Stimulated activated CD4-positive, alpha-beta T cell treated with anti-CD3 and anti-CD28 coated beads, Interleukin-15, amount 100 ng/mL, for 24 hours (primary cell): Measurements from ENCODE around the gene SQSTM1.

Experiments used
- DNase-seq: peaks from one replicate; pipeline ENCODE4 v3.0.0-alpha.2; 2020

SQSTM1 gene

DNA sequence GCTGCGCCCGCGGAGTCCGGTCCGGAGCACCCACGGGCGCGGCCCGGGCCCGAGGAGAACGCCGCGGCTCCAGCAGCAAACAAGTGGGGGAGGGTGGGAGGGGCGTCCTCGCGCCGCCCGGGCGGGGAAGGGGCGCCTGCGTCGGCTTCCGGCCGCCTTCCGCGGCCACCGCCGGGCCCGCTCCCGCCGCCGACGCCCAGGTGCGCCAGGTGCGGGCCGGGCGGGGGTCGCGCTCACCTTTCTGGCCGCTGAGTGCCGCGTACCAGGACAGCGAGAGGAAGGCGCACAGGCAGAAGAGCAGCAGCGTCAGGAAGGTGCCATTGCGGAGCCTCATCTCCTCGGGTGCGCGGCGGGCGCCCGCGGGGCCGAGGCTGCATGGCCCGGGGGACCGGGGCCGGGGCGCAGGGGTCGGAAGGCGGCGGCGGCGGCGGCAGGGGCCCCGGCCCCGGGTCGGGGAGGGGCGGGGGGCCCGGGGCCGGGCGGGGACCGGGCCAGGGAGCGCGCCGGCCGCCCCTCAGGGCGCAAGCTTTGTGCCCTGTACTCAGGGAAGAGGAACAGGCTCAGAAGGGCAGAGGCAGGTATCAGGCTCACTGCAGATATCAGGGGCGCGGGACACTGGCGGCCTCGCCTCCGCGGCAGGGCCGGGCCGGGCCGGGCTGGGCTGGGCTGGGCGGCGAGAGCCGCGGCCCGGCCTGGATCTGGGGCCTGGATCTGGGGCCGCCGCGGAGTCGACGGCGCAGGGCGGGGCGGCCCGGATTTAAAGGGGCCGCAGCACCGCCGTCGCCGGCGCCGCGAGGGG lies 14.3 kb upstream of the SQSTM1 start, which contains the start of gene MGAT4B:
TSS of gene MGAT4B (minus strand) at position 617 of the 799 bp plus-strand sequence. CDS start at position 334, 283 bp downstream.
- DNase-seq = peak; percentile 76

DNA sequence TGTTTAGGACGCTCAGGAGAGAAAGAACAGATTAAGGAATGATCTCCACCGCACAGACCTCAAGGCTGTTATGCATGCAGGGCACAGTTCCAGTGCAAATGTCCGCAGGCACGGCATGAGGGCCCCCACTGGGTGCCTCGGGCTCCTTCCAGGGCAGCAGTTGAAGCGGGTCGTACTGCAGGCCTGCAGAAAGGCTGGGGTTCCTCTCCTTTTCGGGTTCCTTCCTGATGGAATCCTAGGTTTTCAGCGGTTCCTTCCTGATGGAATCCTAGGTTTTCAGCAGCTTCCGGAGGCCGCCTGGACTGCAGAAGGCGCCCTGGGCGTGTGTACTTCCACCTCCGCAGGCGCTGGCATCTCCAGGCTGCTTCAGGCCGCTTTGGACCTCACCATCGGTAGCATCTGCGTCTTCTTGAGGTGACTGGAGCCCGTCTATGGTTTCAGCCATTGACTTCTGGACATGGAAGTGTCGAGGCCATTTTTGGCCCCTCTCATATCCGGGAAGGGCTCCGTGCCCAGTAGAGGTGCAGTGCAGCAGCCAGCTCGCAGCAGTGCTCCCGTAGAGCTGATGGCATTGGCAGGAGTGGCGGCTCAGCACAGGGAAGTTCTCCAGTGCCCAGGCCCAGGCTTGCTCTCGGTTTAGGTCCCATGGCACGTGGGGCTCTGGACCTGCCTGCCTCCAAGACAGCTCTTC lies 8.4 kb upstream of the SQSTM1 start:
- no peak for DNase-seq

DNA sequence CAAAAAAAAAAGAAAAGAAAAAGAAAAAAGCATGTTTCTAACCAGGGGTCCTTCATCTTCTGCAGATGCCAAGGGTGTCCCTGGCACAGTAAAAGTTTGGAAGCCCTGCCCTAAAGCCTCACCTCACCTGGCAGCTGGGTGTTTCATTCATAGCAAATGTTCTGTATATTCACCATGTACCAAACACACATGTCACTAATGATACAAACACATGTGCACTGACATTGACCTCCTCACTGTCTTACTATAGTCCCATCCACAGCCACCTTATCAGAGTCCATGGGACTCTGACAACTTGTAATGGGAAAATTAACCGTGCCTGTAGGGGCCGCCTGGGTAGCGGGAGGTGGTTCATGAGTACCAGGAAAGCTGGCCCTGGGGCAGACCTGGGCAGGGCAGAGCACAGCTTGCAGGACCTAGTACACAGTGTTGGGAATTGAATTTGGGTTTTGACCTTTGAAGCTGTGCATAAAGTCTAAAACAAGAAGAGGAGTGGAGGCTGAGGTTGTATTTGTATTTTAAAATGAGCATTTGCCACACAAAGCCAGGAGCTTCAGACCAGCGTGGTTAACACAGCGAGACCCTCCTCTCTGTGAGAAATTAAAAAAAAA lies 7.6 kb upstream of the SQSTM1 start:
- DNase-seq = no peak

DNA sequence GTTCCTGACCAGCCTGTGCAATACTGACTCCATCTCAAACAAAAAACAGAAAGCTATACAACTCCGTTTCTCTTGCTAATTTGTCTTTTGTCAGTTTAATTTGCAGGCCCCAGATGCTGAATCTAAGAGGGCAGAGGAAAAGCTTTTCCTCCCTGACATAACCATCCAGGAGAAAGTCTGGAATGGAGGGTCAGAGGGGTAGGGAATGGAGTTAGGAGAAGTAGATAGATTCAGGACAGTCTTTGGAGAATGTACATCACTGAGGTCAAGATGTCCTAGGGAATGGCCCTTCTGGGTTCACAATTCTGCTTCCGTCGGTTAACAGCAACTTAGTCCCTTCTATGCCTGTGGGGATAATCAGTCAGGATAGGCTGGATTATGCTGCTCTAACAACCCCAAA lies 6.6 kb upstream of the SQSTM1 start:
- no peak for DNase-seq

DNA sequence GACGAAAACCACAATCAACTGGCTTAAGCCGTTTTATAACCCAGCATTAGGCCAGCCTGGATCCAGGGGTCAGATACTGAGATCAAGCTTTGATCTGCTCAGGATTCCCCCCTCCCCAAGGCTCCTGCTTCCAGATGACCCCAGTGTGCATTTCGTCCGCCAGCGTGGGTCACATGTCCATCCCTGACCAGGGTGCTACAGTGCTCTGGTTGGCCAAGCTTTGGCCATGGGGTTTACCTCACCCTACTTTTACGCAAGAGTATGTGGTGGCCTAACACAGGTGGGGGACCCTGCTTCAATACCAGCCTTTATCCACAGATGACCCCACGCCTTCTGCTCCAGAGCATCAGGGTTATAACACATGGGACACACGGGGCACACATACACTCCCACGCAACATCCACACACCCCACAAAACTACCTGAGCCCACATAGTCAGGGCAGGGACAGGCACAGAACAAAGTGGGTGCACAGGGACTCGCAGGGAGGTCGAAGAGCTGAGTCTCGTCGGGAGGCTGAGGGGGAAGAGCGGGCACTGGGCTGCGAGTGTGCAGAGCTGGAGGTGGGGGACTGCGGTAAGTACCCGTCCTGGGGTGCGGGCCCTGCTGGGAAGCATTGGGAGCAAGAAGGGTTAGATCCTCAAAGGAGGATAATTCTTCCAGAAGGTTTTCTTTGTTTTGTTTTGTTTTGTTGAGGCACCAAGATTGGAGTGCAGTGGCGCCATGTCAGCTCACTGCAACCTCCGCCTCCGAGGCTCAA lies 5.0 kb upstream of the SQSTM1 start:
- DNase-seq = no peak

DNA sequence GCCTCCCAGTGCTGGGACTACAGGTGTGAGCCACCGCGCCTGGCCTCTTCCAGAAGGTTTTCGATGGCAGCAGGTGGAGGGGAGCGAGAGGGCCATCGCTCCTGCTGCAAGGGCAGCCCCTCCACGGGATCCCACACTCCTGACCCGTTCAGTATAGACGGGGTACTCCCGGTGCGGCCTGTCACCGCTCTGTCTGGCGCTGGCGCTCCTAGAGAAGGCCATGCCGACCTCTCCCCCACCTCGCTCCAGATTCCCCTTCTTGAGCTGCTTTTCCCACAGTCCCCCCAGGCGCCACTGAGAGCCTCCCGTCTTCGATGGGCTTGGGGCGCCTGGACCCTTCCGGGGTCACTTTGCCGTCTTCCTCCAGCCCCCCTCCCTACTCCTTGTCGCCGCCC lies 4.3 kb upstream of the SQSTM1 start:
- DNase-seq = no peak

DNA sequence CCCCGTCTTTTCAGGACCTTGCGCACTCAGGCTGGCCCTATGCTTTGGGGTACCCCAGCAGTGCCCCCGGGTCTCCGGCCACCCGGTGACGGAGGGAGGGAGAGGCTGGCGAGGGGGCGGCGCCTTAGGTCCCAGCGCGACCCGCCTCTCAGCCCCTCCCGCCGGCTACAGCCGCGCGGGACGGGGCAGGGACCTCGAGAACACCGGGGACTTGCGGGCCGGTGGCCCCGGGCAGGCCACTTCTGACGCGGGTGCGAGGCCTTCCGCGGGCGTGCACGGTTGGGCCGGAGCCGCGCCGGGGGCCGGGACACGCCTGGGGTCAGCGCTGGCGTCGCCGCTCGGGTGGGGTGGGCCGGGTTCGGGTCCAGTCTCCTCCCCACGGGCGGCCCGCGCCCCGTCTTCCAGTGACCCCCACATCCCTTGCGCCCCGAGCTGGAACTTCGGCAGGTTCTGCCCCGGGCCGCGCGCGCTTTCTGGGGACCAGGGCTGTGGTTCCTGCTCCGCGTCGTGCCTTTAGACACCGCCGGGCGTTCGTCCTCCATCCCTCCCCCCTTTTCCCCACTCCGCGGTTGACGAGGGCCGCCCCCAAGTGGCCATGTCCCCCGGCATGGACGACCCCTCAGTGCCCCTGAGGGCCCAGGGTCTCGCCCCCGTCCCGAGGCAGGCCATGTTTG lies 3.8 kb upstream of the SQSTM1 start:
- DNase-seq = no peak

DNA sequence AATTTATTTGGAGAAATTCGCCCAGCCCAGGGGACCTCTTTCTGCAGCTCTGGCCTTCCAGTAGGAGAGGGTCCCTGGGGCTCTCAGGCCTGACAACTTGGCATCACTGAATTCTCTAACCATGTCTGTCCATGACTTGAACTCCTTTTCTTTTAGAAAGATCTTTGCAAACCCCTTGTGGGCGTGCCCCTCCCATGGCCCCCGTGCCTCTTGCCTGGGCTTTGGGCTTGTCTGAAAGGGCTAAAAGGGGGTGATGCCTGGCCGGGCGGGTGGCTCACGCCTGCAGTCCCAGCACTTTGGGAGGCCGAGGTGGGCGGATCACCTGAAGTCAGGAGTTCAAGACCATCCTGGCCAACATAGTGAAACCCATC lies 3.2 kb upstream of the SQSTM1 start:
- DNase-seq = no peak

DNA sequence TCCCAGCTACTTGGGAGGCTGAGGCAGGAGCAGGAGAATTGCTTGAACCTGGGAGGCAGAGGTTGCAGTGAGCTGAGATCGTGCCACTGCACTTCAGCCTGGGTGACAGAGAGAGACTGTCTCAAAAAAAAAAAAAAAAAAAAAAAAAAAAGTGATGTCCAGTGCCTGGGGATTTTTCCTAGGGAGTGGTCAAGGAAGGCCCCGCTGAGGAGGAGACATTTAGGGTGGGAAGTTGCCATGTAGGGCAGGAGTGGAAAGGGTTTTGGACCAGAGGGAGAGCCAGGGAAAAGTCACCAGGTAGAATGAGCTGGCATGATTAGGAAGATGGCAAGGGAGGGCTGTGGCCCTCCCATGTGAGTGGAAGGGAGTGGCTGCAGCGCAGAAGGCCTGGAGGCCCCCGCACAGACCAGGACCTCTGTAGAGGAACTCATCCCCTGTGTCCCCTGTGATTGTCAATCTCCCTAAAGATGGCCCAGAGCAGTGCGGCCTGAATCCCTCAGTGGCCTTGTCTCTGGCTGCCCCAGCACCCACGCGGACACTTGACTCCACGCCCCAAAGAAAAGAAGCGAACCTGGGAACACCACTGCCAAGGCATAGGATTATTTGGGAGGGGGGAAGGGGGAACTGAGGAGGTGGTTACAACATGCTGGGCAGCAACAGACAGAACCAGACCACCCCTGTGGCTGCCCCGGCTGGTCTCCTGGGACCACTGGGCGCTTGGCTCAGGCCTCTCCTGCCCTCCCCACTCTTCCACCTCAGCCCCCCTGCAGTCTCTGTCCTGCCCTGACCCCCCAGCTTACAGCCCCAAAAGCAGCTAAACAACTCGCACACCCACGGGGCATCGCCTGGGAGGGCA lies 2.6 kb upstream of the SQSTM1 start:
- DNase-seq = no peak

DNA sequence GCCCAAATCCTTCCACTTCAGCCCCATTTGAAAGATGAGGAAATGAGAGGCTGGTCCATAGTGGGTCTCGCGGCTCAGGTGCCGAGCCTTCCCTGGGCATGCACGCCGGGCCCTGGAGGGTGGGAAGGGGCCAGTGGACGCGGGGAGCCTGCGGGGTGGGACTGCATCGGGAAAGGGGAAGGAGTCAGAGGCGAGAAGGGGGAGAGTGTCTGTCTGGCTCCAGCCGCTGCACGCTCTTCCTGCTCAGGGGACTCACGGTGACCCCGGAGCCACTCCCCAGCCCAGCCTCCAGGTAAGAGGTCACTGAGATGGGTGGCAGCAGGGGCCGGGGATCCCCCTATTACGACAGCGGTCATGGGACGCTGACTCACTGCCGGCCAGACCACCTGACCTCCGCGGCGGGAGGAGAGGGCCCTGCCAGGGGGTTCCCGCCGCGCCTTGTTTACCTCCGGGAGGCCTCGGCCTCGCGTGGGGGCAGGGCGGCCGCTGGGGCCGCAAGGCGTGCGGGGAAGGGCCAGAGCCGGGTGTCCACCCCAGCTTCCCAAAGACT lies 1.9 kb upstream of the SQSTM1 start:
- peak; percentile 83 for DNase-seq

DNA sequence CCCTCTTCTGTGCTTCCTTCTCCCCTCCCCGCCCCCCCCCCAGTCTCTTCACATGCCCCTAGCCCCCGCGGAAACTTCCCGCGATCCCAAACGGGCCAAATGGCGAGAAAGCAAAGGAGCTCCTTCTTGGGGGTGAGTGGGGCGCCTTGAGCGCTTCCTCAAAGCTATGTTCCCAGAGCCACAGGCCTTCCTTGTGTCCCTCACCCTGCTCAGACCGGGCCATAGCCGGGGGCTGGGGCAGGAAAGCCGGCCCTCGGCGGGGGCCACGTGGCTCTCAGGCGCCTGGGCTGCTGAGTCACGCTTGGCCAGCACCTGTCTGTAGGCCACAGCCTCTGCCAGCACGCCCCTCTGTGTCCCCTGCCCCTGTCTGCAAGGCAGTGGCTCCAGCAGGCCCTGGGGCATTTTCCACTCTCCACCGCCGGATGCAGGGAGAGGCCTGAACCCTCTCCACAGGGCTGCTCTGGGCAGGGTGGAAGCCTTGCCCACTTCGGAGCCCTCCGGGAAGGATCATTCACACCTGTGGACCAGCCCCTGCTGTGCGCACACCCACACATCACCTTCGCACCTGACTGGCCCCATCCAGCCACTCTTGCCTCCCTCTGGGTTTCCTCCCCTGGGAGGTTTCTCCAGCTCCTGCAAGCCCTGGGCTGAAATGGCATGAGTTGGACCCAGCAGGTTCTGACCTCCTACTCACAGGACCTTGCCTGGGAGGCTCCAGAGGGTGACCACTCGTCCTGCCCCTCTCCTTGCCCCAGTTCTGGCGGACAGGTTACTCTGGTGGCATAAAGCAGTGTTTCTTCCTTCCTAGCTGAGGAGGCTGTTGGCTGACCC lies 1.2 kb upstream of the SQSTM1 start:
- DNase-seq = peak; percentile 51

DNA sequence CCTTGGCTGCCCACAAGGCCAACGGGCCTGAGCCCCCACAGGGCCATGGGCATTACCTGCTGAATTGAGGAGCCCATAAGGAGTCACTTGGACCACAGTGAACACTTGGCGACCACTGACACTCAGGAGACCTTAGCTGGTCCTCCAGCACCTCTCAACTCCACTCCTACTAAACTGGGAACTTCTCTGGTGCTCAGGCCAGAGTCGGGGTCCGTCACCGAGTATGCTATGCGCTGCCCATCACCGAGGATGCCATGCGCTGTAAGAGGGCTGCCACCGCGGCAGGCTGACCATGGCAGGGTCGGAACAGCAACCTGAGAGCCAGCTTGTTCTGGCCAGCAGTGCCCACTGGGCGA lies 600 bp upstream of the SQSTM1 start:
- DNase-seq = no peak

DNA sequence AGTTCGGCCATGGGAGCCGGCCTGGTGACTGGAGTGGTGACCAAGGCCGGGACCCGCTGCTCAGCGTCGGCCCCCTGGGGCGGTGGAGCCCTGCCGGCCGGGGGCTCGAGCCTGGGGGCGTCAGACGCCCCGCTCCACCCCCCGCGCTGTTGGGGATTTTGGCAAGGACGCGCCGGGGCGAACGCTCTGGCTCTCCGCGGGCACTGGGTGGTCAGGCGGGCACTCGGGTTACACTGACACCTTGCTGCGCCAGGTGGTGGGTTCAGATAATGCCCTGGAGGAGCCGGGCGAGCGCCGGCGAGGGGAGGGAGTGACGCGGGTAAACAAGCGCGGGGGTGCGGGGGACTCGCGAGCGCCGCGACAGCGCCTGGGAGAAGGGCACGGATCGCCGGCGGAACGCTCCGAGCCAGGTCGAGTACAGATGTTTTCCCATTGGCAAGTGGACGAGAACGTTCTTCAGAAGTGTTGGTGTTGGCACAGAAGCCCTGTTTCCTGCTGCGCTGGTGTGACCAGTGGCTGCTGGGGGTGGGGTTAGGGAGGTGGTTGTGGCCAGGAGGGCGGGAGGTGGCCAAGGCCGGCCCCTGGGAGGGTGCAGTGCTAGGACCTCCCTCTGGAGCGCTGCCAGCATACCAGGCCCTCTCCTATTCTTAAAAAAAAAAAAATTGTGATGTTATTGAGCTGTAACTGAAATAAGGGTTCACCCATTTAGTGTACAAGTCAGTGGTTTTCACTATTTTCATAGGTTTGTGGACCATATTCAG lies 773 bp downstream of the SQSTM1 start:
- DNase-seq = peak; percentile 91

DNA sequence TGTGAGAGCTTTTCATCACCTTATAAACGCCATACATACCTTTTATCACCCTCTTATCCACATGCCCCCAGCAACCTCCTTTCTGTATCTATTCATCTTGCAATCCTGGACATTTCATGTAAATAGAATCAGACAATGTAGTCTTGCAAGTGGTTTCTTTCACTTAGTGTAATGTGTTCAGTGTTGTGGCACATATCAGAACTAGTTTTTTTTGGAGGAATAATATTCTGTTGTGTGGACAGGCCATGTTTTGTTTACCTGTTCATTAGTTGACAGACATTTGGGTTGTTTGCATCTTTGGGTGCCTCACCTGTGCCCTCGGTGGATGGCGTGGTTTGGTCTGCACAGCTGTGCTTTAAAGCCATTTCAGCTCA lies 1.3 kb downstream of the SQSTM1 start:
- no peak for DNase-seq

DNA sequence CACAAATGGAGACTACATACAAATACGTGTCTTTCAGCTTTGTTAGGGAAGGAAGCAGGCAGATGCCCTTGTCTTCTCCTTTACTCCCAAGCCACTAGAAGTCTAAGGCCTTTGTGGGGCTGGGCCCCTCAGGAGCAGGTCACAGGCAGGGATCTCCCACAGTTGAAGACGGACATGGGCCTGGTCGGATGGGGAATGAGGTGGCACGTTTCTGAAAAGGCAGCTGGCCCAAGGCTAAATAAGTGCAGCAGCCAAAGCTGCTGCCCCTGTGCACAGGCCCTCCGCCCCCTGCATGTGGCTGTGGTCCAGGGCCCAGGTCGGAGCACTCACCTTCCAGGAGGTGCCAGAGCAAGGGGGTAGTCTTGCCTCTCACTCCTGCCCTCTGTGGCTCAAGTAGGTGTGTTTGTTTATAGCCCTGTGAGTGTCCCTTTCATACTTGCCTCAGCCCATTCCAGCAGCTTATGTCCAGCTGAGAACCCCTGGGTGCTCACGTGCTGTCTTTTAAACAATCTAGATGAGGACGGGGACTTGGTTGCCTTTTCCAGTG lies 1.8 kb downstream of the SQSTM1 start:
- DNase-seq = no peak

DNA sequence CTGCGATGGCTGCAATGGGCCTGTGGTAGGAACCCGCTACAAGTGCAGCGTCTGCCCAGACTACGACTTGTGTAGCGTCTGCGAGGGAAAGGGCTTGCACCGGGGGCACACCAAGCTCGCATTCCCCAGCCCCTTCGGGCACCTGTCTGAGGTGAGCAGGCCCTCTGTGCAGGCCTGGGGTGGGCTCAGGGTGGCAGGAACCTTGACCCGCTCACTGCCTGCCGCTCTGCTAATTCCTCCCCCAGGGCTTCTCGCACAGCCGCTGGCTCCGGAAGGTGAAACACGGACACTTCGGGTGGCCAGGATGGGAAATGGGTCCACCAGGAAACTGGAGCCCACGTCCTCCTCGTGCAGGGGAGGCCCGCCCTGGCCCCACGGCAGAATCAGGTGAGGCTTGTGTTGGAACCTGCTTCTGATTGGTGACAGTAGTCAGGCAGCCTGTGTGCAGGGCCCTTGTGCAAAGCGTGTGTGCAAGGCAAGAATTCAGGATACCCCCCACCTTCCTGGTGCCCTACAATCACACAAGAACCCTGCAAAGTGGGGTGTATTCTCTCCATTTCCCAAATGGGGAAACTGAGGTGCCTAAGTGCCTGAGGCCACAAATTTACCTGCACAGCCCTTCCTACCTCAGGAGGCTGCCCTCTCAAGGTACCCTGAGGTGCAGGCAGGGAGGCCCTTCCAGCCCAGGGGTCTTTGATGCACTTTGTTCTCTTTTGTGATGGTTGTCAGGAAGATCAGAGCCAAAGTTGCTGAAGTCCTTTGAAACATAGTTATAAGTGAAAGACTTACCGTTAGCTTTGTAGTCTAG lies 3.4 kb downstream of the SQSTM1 start:
- no peak for DNase-seq

DNA sequence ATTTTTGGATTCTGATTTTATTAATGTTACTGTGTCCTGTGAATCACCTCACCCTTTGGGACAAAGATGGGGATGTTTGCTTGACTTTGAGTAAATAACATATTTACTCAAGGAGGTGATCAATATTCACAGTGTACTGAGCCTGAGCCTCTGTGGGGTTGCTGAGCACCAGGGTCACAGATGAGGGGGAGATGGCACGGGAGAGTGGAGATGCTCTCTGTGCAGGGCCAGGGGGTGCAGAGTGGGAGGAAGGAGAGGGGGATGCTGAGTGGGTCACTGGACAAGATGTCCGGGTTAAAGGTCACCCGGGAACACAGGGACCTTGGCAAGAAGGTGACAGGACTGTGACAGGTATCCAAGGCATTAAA lies 4.0 kb downstream of the SQSTM1 start:
- no peak for DNase-seq

DNA sequence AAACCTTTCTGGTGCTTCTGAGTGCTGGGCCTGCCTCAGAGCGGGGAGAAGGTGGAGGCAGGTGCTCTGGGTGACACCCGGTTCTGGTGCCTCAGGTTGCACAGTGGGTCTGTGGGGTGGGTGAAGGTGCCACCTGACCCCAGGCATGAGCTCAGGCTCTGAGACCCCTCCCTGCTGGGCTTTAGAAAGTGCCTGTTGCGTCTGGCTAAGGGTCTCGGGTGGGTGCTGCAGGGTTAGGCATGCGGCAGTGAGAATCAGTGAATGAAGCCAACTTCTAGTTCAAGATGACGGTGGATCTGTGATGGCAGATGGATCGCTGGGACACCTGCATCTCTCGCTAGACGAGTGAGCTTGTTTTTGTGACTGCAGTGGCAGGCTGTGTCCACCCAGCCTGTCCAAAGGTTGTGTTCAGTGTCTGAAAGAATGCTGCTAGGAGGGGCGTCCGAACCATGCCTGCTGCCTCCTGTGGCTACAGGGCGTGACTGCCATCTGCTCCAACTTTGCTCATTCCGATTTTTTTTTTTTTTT lies 5.0 kb downstream of the SQSTM1 start:
- no peak for DNase-seq
